Measurements from ENCODE around the gene TTC34.
"Not testable (repeated sequence)": the region's sequence is repeated elsewhere in the genome, so short reads cannot be mapped to it uniquely, and the experiment has no call there.

Gene TTC34

GRCh38 chr1:2655598-2656434 is 145.7 kb downstream of the TTC34 start:
- not testable (repeated sequence) for DNase-seq

- not testable (repeated sequence) for DNase-seq
Observed at GRCh38 chr1:2654443-2654948, 147.0 kb downstream of the TTC34 start.

- DNase-seq = not testable (repeated sequence)
Observed at GRCh38 chr1:2653741-2654442, 147.6 kb downstream of the TTC34 start.

- DNase-seq = not testable (repeated sequence)
Observed at GRCh38 chr1:2652926-2653571, 148.4 kb downstream of the TTC34 start.

- not testable (repeated sequence) for DNase-seq
Observed at GRCh38 chr1:2652152-2652925, 149.2 kb downstream of the TTC34 start.

- no peak for DNase-seq
Observed at GRCh38 chr1:2650967-2651645, 150.4 kb downstream of the TTC34 start.

- DNase-seq = no peak
Observed at GRCh38 chr1:2646837-2647236, 154.7 kb downstream of the TTC34 start.

- DNase-seq = no peak
Observed at GRCh38 chr1:2645776-2646175, 155.7 kb downstream of the TTC34 start.

- no peak for DNase-seq
Observed at GRCh38 chr1:2645143-2645542, 156.3 kb downstream of the TTC34 start.

GRCh38 chr1:2644591-2645101 is 156.8 kb downstream of the TTC34 start:
- DNase-seq = no peak

- DNase-seq = no peak
Observed at GRCh38 chr1:2644171-2644570, 157.3 kb downstream of the TTC34 start.

GRCh38 chr1:2643414-2644077 is 157.9 kb downstream of the TTC34 start:
- no peak for DNase-seq

- DNase-seq = peak; percentile 41
Observed at GRCh38 chr1:2642560-2643413, 158.7 kb downstream of the TTC34 start.

GRCh38 chr1:2642131-2642559 is 159.3 kb downstream of the TTC34 start:
- DNase-seq = no peak

- DNase-seq = no peak
Observed at GRCh38 chr1:2641381-2642130, 159.9 kb downstream of the TTC34 start.

GRCh38 chr1:2640626-2641025 is 160.9 kb downstream of the TTC34 start:
- no peak for DNase-seq

GRCh38 chr1:2639607-2640521 is 161.6 kb downstream of the TTC34 start:
- DNase-seq = no peak

- DNase-seq = no peak
Observed at GRCh38 chr1:2639203-2639602, 162.3 kb downstream of the TTC34 start.
